ENCODE results near the gene QSOX1.

QSOX1 gene

DNA sequence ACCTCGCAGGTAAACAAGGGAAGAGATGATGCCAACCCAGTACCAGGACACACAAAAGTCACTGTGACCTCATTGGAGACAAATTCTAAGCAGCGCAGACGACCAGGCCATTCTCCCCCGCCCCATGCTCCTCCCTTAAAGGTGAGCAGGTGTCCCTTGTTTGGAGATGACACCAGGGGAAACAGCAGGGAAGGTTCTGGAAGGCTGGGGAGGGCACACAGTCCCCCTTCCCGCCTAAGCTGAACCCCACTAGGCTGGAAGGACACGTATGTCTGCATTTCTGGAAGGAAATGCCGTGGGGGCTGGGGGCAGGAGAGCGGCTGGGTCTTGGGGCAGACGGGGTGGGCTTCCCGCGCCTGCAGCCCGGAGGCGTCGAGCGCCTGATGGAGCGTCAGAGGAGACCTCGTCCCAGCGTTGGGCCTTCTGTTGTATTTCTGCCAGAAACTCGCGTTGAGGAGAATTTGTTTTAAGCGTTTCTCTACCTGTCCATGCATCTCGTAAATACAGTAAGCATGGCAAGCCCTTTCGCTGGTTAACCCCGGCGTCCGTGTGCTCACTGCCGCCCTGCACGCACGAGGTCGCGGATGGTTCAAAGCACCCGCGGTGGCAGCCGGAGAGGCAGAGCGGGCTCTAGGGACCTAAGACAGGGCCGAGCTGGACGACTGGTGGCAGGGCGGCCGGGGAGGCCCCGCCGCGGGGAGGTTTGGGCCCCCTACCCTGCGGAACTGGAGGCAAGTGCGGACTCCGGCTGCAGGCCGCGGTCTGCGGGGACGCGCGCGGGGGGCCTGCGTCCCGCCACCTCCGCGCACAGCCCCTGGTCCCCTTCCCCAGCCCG is 74.2 kb downstream of the QSOX1 start:
- no peaks in the 10 kb centered on the region for H3K9me3 ChIP-seq (ENCODE audit: control insufficient read depth, insufficient read depth, low read length)
- no CpG with 5 or more reads among the region's 57 CpGs for WGBS (ENCODE audit: insufficient coverage, insufficient read length)
- H3K4me3 ChIP-seq (ENCODE audit: low read length) = peak overlapping the region; percentile 42; the same call in 1 of the 2 replicates
- H3K27ac ChIP-seq (ENCODE audit: low read length) = no peak overlapping the region
- no peaks in the 10 kb centered on the region for H3K36me3 ChIP-seq (ENCODE audit: control insufficient read depth, insufficient read depth, low read length)
- peaks cover 32% of the 10 kb centered on the region for H3K27me3 ChIP-seq (ENCODE audit: control insufficient read depth, insufficient read depth, low read length)
- no peak for DNase-seq (ENCODE audit: low read depth, low spot score)
- peaks cover 6% of the 10 kb centered on the region for H3K4me1 ChIP-seq (ENCODE audit: control insufficient read depth, insufficient read depth, low read length)

- no CpG with 5 or more reads among the region's 105 CpGs for WGBS (ENCODE audit: insufficient coverage, insufficient read length)
- H3K36me3 ChIP-seq (ENCODE audit: control insufficient read depth, insufficient read depth, low read length) = no peaks in the 10 kb centered on the region
- H3K4me3 ChIP-seq (ENCODE audit: low read length) = peak within 1 kb of the TSS; percentile 60; the same call in 1 of the 2 replicates
- peaks cover 6% of the 10 kb centered on the region for H3K4me1 ChIP-seq (ENCODE audit: control insufficient read depth, insufficient read depth, low read length)
- no peak for DNase-seq (ENCODE audit: low read depth, low spot score)
- H3K9me3 ChIP-seq (ENCODE audit: control insufficient read depth, insufficient read depth, low read length) = no peaks in the 10 kb centered on the region
- peaks cover 41% of the 10 kb centered on the region for H3K27me3 ChIP-seq (ENCODE audit: control insufficient read depth, insufficient read depth, low read length)
- H3K27ac ChIP-seq (ENCODE audit: low read length) = no peak within 1 kb of the TSS
Observed at GRCh38 chr1:180229483-180230415, 75.1 kb downstream of the QSOX1 start, which contains the start of gene LHX4. Gene LHX4, plus strand, starts transcription at chr1:180230264. Its CDS starts 266 bp downstream, at chr1:180230530.

GRCh38 chr1:180230416-180230790 is 75.7 kb downstream of the QSOX1 start:
- H3K9me3 ChIP-seq (ENCODE audit: control insufficient read depth, insufficient read depth, low read length) = no peaks in the 10 kb centered on the region
- H3K27me3 ChIP-seq (ENCODE audit: control insufficient read depth, insufficient read depth, low read length) = peaks cover 47% of the 10 kb centered on the region
- H3K4me3 ChIP-seq (ENCODE audit: low read length) = peak overlapping the region; percentile 60; the same call in 1 of the 2 replicates
- no peaks in the 10 kb centered on the region for H3K36me3 ChIP-seq (ENCODE audit: control insufficient read depth, insufficient read depth, low read length)
- WGBS (ENCODE audit: insufficient coverage, insufficient read length) = no CpG with 5 or more reads among the region's 28 CpGs
- H3K4me1 ChIP-seq (ENCODE audit: control insufficient read depth, insufficient read depth, low read length) = peaks cover 6% of the 10 kb centered on the region
- H3K27ac ChIP-seq (ENCODE audit: low read length) = no peak overlapping the region
- no peak for DNase-seq (ENCODE audit: low read depth, low spot score)

DNA sequence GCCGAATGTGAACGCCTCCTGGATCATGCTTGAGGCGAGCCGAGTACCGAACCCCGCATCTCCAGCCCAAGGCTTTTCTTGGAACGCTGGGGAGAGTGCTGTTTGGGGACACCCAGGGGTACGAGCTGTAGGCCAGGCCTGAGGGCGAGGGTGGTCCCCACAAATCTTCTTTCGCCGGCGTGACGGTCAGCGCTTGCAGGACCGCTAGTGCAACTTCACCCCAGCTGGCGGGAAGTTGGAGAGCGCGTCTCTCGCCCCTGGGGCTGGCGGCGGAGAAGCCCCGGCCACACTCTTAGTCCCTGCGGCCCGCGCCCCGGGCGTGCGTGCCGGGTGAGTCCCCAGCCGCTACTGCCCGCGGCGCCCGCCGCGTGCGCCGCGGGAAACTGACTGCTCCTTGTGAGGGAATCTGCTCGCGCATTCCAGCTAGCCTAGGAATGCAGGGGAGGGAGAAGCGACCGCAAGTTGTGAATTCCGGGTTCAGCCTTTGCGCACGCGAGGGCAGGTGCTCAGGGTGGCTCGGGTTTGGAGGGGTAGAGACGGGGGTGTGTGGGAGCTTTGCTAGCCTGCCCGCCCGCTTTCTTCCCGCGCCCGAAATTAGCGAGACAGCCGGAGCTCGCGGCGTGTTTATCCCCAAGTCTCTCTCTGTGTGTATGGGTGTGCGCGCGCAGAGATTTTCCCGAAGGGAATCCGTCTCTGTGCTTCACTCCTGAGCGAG is 76.3 kb downstream of the QSOX1 start:
- Histone ChIP-seq H3K9me3 (ENCODE audit: control insufficient read depth, insufficient read depth, low read length) (no peaks in the 10 kb centered on the region), H3K4me1 (ENCODE audit: control insufficient read depth, insufficient read depth, low read length) (peaks cover 6% of the 10 kb centered on the region), H3K4me3 (ENCODE audit: low read length) (peak overlapping the region; percentile 60; the same call in 1 of the 2 replicates), H3K36me3 (ENCODE audit: control insufficient read depth, insufficient read depth, low read length) (no peaks in the 10 kb centered on the region), H3K27ac (ENCODE audit: low read length) (no peak overlapping the region), H3K27me3 (ENCODE audit: control insufficient read depth, insufficient read depth, low read length) (peaks cover 53% of the 10 kb centered on the region)
- DNase-seq (ENCODE audit: low read depth, low spot score) = no peak
- no CpG with 5 or more reads among the region's 65 CpGs for WGBS (ENCODE audit: insufficient coverage, insufficient read length)

GRCh38 chr1:180231506-180231921 is 76.8 kb downstream of the QSOX1 start:
- Histone ChIP-seq H3K9me3 (ENCODE audit: control insufficient read depth, insufficient read depth, low read length) (no peaks in the 10 kb centered on the region), H3K4me1 (ENCODE audit: control insufficient read depth, insufficient read depth, low read length) (peaks cover 8% of the 10 kb centered on the region), H3K27ac (ENCODE audit: low read length) (no peak overlapping the region), H3K27me3 (ENCODE audit: control insufficient read depth, insufficient read depth, low read length) (peaks cover 58% of the 10 kb centered on the region), H3K4me3 (ENCODE audit: low read length) (peak overlapping the region; percentile 60; the same call in 1 of the 2 replicates), H3K36me3 (ENCODE audit: control insufficient read depth, insufficient read depth, low read length) (no peaks in the 10 kb centered on the region)
- no CpG with 5 or more reads among the region's 37 CpGs for WGBS (ENCODE audit: insufficient coverage, insufficient read length)
- DNase-seq (ENCODE audit: low read depth, low spot score) = no peak

DNA sequence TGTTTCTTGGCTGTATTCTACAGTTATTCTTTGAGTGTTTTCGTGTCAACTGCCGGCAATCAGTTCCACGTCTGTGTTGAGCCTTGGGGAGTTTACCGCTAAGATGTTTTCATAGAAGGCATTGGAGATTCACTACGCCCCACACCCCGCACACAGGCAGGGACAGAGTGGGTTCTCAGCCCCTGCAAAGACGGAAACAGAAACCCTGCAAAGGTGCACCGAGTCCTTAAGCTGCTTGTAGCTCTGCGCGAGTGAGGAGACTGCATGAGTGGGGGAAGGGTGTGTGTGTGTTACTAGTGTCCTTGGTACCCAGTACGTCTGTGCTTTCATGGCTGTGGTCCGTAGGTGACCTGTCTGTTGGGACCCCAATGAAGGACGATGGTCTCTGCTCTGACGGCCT is 77.3 kb downstream of the QSOX1 start:
- no peak for DNase-seq (ENCODE audit: low read depth, low spot score)
- Histone ChIP-seq H3K4me3 (ENCODE audit: low read length) (no peak overlapping the region; the same call in 1 of the 2 replicates), H3K27me3 (ENCODE audit: control insufficient read depth, insufficient read depth, low read length) (peaks cover 63% of the 10 kb centered on the region), H3K4me1 (ENCODE audit: control insufficient read depth, insufficient read depth, low read length) (peaks cover 8% of the 10 kb centered on the region), H3K9me3 (ENCODE audit: control insufficient read depth, insufficient read depth, low read length) (no peaks in the 10 kb centered on the region), H3K36me3 (ENCODE audit: control insufficient read depth, insufficient read depth, low read length) (no peaks in the 10 kb centered on the region), H3K27ac (ENCODE audit: low read length) (no peak overlapping the region)
- no CpG with 5 or more reads among the region's 14 CpGs for WGBS (ENCODE audit: insufficient coverage, insufficient read length)

DNA sequence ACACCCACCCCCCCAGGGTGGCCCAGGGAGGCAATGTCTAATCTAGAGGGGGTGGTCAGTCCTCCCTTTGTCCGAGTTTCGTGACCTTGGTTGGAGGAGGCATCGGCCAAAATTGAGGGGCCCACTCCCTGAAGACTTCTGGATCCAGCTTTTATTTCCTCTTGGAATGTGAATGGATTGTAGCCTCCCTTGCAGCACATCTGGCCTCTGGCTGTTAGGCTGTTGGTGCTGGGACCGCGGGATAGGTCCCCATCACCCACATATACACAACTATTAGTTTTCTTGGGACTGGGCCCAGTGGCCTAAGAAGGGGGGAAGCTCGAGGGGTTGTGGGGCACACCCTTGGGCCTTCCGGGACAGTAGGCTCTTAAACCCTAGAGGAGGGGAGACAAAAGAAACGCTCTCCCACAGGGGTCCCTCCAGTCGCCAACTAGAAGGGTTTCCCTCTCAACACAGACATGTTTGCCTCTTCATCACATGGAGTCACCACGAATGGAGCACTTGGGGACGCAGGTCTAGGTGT is 77.9 kb downstream of the QSOX1 start:
- Histone ChIP-seq H3K27ac (ENCODE audit: low read length) (no peak overlapping the region), H3K4me3 (ENCODE audit: low read length) (no peak overlapping the region), H3K27me3 (ENCODE audit: control insufficient read depth, insufficient read depth, low read length) (peaks cover 69% of the 10 kb centered on the region), H3K9me3 (ENCODE audit: control insufficient read depth, insufficient read depth, low read length) (no peaks in the 10 kb centered on the region), H3K4me1 (ENCODE audit: control insufficient read depth, insufficient read depth, low read length) (peaks cover 8% of the 10 kb centered on the region), H3K36me3 (ENCODE audit: control insufficient read depth, insufficient read depth, low read length) (no peaks in the 10 kb centered on the region)
- WGBS (ENCODE audit: insufficient coverage, insufficient read length) = no CpG with 5 or more reads among the region's 11 CpGs
- DNase-seq (ENCODE audit: low read depth, low spot score) = no peak

- DNase-seq (ENCODE audit: low read depth, low spot score) = no peak
- WGBS (ENCODE audit: insufficient coverage, insufficient read length) = no CpG with 5 or more reads among the region's 71 CpGs
- Histone ChIP-seq H3K9me3 (ENCODE audit: control insufficient read depth, insufficient read depth, low read length) (no peaks in the 10 kb centered on the region), H3K27me3 (ENCODE audit: control insufficient read depth, insufficient read depth, low read length) (peaks cover 66% of the 10 kb centered on the region), H3K4me3 (ENCODE audit: low read length) (peak overlapping the region; percentile 6; the same call in 1 of the 2 replicates), H3K27ac (ENCODE audit: low read length) (no peak overlapping the region), H3K4me1 (ENCODE audit: control insufficient read depth, insufficient read depth, low read length) (peaks cover 8% of the 10 kb centered on the region), H3K36me3 (ENCODE audit: control insufficient read depth, insufficient read depth, low read length) (no peaks in the 10 kb centered on the region)
Observed at GRCh38 chr1:180233191-180234011, 78.7 kb downstream of the QSOX1 start.

GRCh38 chr1:180234369-180235076 is 79.9 kb downstream of the QSOX1 start:
- Histone ChIP-seq H3K36me3 (ENCODE audit: control insufficient read depth, insufficient read depth, low read length) (no peaks in the 10 kb centered on the region), H3K9me3 (ENCODE audit: control insufficient read depth, insufficient read depth, low read length) (no peaks in the 10 kb centered on the region), H3K27me3 (ENCODE audit: control insufficient read depth, insufficient read depth, low read length) (peaks cover 60% of the 10 kb centered on the region), H3K27ac (ENCODE audit: low read length) (no peak overlapping the region), H3K4me1 (ENCODE audit: control insufficient read depth, insufficient read depth, low read length) (peaks cover 8% of the 10 kb centered on the region), H3K4me3 (ENCODE audit: low read length) (peak overlapping the region; percentile 10; the same call in 1 of the 2 replicates)
- no CpG with 5 or more reads among the region's 51 CpGs for WGBS (ENCODE audit: insufficient coverage, insufficient read length)
- DNase-seq (ENCODE audit: low read depth, low spot score) = no peak
